K562 (cell line): ENCODE data around the gene CAGE1. TPM values are rescaled to one million over a fixed set of nuclear protein-coding genes. Genes with fewer than 3 reads are reported as not detected.

Source experiments
- ATF1 ChIP-seq, 2 experiments: fragments of 450-650 bp in 1 of 2; IDR thresholded peaks; 2 replicates each; pipeline ENCODE4 v1.6.1; 2016; ENCODE audit warnings: missing compliant biosample characterization in 1 of 2, missing genetic modification characterization in 1 of 2
- BCL6 ChIP-seq: fragments of 250-450 bp; sonication (Bioruptor Pico); IDR thresholded peaks from 2 replicates; pipeline ENCODE4 v1.4.0; 2020
- CAMTA2 ChIP-seq: fragments of 250-450 bp; sonication (Bioruptor Pico); conservative IDR thresholded peaks from 2 replicates; pipeline ENCODE4 v1.5.1; 2022
- CBFA2T3 ChIP-seq: fragments of 450-650 bp; IDR thresholded peaks from 2 replicates; pipeline ENCODE4 v1.6.1; 2017
- CBX1 ChIP-seq: sonication (generic); IDR thresholded peaks from 2 replicates; pipeline ENCODE4 v1.6.1; 2016; ENCODE audit warnings: antibody characterized with exemption, low read depth, mild to moderate bottlenecking
- EP300 ChIP-seq: IDR thresholded peaks from 2 replicates; pipeline ENCODE4 v1.6.1; 2012; ENCODE audit warnings: low read length, improper control_type of control experiment
- ESRRB ChIP-seq: fragments of 250-450 bp; sonication (Bioruptor Pico); IDR thresholded peaks from 2 replicates; pipeline ENCODE4 v1.5.0; 2020; ENCODE audit warnings: mild to moderate bottlenecking, moderate library complexity, borderline replicate concordance
- HMG20B ChIP-seq: fragments of 250-450 bp; sonication (Bioruptor Pico); IDR thresholded peaks from 2 replicates; pipeline ENCODE4 v1.5.0; 2021; ENCODE audit warnings: mild to moderate bottlenecking
- NR2C2 ChIP-seq, 2 experiments: fragments of 200-800 bp in 1 of 2; sonication (Bioruptor generic) in 1 of 2; sonication (generic) in 1 of 2; formaldehyde crosslinking in 1 of 2; IDR thresholded peaks; 2 replicates each; pipeline versions ENCODE4 v1.6.1 to v1.8.0; 2016 to 2022; ENCODE audit warnings: mild to moderate bottlenecking in 1 of 2, missing compliant biosample characterization in 1 of 2, missing genetic modification characterization in 1 of 2, missing genetic modification reagents in 1 of 2
- ZBTB1 ChIP-seq: sonication (generic); formaldehyde crosslinking; IDR thresholded peaks from 2 replicates; pipeline ENCODE4 v1.8.1; 2023; ENCODE audit warnings: missing genetic modification reagents, low read depth, mild to moderate bottlenecking, borderline replicate concordance
- ZBTB5 ChIP-seq: fragments of 450-650 bp; IDR thresholded peaks from 2 replicates; pipeline ENCODE4 v1.6.1; 2017; ENCODE audit warnings: antibody characterized with exemption
- ZNF639 ChIP-seq, 2 experiments: fragments of 200-800 bp in 1 of 2; sonication (Bioruptor generic) in 1 of 2; sonication (generic) in 1 of 2; formaldehyde crosslinking in 1 of 2; IDR thresholded peaks in 1 of 2; conservative IDR thresholded peaks in 1 of 2; 2 replicates each; pipeline versions ENCODE4 v1.5.0 to v1.6.1; 2016 to 2020; ENCODE audit warnings: missing compliant biosample characterization in 1 of 2, missing genetic modification characterization in 1 of 2, missing genetic modification reagents in 1 of 2
- ZNF668 ChIP-seq: fragments of 250-450 bp; sonication (Bioruptor Pico); IDR thresholded peaks from 2 replicates; pipeline ENCODE4 v1.8.0; 2022; ENCODE audit warnings: mild to moderate bottlenecking, inconsistent platforms
- ZNF696 ChIP-seq: fragments of 250-450 bp; sonication (Bioruptor Pico); conservative IDR thresholded peaks from 2 replicates; pipeline ENCODE4 v1.4.0; 2020; ENCODE audit warnings: mild to moderate bottlenecking, moderate library complexity
- ZNF830 ChIP-seq: fragments of 250-450 bp; sonication (Bioruptor Pico); IDR thresholded peaks from 2 replicates; pipeline ENCODE4 v1.5.0; 2021; ENCODE audit warnings: mild to moderate bottlenecking
- polyA plus RNA-seq, 8 experiments: library from polyadenylated mRNA; depleted of rRNA in 4 of 8; stranded (reverse) in 5 of 8; unstranded in 3 of 8; fragments of >200 nt; fragmentation: Nextera tagmentation in 2 of 8; fragmentation: Illumina TruSeq in 1 of 8; extraction: Ambion mirVana in 2 of 8; extraction: Trizol in 1 of 8; gene quantifications; 2 replicates each; pipeline versions ENCODE4 v1.2.1 to v1.2.3, GENCODE V29; 2011 to 2014; ENCODE audit warnings: inconsistent platforms in 1 of 8, missing spikeins in 1 of 8
- total RNA-seq, 7 experiments: library from RNA; depleted of rRNA in 6 of 7; stranded (reverse); fragments of >200 nt in 6 of 7; fragmentation: Illumina TruSeq in 2 of 7; extraction: Trizol in 2 of 7; gene quantifications; 2 replicates each; pipeline versions ENCODE4 v1.2.1 to v1.2.3, GENCODE V29; 2011 to 2021; ENCODE audit warnings: low replicate concordance in 1 of 7
- TF ChIP-seq, protein P1 (sequence below): sonication (generic); formaldehyde crosslinking; IDR thresholded peaks from 2 replicates; pipeline ENCODE4 v1.8.1; 2023; ENCODE audit warnings: missing genetic modification reagents, mild to moderate bottlenecking, borderline replicate concordance
- TF ChIP-seq, protein P2 (sequence below): fragments of 250-450 bp; sonication (Bioruptor Pico); IDR thresholded peaks from 2 replicates; pipeline ENCODE4 v1.9.0; 2021; ENCODE audit warnings: mild to moderate bottlenecking

The CAGE1 gene
- total and polyA plus RNA-seq, 9 of the 15 experiments (the other 6 are each of a cell fraction or from before 2014, with no cell fraction given): 0.13 to 0.33 (median 0.18) TPM; not detected in 4

DNA sequence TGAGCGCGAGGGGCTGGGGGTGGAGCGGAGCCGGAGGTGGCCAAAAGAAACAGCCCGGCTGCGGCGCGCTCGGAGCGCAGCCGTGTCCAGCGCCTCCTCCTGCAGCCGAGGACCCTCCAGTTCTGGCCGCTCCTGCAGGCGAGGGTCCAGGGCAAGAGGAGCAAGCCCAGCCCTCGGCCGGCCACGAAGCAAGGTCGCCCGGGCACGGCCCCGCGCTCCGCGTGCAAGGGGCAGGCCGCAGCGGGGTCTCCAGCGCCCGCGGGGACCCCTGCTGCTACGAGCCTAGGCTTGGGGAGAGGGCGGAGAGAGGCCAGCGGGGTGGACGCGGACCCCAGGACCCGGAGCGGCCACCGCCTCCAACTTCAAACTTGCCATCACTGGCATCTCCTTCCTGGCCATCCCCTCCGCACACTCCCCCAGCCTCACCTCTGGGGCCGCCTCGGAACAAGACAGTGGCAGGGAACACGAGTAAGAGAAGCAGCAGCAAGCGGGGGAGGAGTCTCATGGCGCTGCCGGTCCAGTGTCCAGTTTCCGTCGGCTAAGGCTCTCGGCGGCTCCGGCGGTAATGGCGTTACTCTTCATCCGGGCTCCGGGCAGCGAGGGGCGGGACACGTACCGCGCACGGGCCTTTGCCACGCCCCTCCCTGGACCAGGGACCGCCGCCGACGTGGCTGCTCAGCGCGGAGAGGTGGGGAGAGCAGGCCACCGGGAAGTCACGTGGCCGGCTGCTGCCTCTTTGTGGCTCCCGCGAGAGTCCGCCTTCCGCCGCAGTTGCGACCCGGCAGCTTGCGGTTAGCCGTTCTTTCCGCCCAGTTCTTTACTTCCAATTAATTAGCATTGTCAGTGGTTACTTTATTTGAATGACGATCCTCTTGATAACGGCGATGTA, 76.7 kb downstream of the CAGE1 start, which contains the start of gene SSR1 (continued):
- TF ChIP-seq ZBTB5: no peak
- no peak for TF ChIP-seq HMG20B (CRISPR knock-in tag)
- no peak for TF ChIP-seq CAMTA2
- peak; percentile 96 for TF ChIP-seq ZBTB1
- TF ChIP-seq, protein P1, sequence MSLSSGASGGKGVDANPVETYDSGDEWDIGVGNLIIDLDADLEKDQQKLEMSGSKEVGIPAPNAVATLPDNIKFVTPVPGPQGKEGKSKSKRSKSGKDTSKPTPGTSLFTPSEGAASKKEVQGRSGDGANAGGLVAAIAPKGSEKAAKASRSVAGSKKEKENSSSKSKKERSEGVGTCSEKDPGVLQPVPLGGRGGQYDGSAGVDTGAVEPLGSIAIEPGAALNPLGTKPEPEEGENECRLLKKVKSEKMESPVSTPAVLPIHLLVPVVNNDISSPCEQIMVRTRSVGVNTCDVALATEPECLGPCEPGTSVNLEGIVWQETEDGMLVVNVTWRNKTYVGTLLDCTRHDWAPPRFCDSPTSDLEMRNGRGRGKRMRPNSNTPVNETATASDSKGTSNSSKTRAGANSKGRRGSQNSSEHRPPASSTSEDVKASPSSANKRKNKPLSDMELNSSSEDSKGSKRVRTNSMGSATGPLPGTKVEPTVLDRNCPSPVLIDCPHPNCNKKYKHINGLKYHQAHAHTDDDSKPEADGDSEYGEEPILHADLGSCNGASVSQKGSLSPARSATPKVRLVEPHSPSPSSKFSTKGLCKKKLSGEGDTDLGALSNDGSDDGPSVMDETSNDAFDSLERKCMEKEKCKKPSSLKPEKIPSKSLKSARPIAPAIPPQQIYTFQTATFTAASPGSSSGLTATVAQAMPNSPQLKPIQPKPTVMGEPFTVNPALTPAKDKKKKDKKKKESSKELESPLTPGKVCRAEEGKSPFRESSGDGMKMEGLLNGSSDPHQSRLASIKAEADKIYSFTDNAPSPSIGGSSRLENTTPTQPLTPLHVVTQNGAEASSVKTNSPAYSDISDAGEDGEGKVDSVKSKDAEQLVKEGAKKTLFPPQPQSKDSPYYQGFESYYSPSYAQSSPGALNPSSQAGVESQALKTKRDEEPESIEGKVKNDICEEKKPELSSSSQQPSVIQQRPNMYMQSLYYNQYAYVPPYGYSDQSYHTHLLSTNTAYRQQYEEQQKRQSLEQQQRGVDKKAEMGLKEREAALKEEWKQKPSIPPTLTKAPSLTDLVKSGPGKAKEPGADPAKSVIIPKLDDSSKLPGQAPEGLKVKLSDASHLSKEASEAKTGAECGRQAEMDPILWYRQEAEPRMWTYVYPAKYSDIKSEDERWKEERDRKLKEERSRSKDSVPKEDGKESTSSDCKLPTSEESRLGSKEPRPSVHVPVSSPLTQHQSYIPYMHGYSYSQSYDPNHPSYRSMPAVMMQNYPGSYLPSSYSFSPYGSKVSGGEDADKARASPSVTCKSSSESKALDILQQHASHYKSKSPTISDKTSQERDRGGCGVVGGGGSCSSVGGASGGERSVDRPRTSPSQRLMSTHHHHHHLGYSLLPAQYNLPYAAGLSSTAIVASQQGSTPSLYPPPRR (CRISPR knock-in tag): peak; percentile 87; the same call in 1 of the 2 replicates
- TF ChIP-seq ESRRB (CRISPR knock-in tag): no peak
- TF ChIP-seq ATF1 (CRISPR knock-in tag; IDR thresholded peaks at IDR 0.05): peak; percentile 40; the same call in 1 of the 2 replicates
- TF ChIP-seq ATF1 (tag; IDR thresholded peaks at IDR 0.05): peak; percentile 71
- TF ChIP-seq ZNF696 (CRISPR knock-in tag): no peak
- TF ChIP-seq ZNF830: peak; percentile 82; the same call in 1 of the 2 replicates
- TF ChIP-seq CBX1: peak; percentile 90
- no peak for TF ChIP-seq BCL6
- 0 out of 2 replicates have a peak, but pooled peaks have one; percentile 40 for TF ChIP-seq EP300
- TF ChIP-seq, protein P2, sequence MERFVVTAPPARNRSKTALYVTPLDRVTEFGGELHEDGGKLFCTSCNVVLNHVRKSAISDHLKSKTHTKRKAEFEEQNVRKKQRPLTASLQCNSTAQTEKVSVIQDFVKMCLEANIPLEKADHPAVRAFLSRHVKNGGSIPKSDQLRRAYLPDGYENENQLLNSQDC: peak; percentile 80; the same call in 1 of the 2 replicates
- peak; percentile 20; the same call in 1 of the 2 replicates for TF ChIP-seq CBFA2T3
- TF ChIP-seq ZNF668 (CRISPR knock-in tag): no peak; the same call in 1 of the 2 replicates
- TF ChIP-seq ZNF639 (CRISPR knock-in tag; conservative IDR thresholded peaks at IDR 0.05 in 1 of 2, IDR thresholded peaks at IDR 0.05 in 1 of 2): peak in 1 of 2 experiments; percentile 89; a peak in 3 of 4 replicates
- TF ChIP-seq NR2C2 (CRISPR knock-in tag; IDR thresholded peaks at IDR 0.05): 0 out of 2 replicates have a peak, but pooled peaks have one; percentile 8
- peak; percentile 59; the same call in 1 of the 2 replicates for TF ChIP-seq NR2C2 (tag; IDR thresholded peaks at IDR 0.05)
